Glutamatergic neuron (in vitro differentiated cells): ENCODE data around the gene ADAMTS17. TPM values are rescaled to one million over a fixed set of nuclear protein-coding genes. Genes with fewer than 3 reads are reported as not detected.

ENCODE experiments used
- DNase-seq: peaks from one replicate; pipeline ENCODE4 v3.0.0; 2022
- H3K27ac Mint-ChIP-seq: one replicate; pipeline ENCODE4 v1.8.0; 2020; ENCODE audit warnings: mild to moderate bottlenecking, mixed read lengths, inconsistent platforms; ENCODE audit not compliant: unreplicated experiment
- H3K27me3 Mint-ChIP-seq: one replicate; pipeline ENCODE4 v1.8.0; 2020; ENCODE audit warnings: mild to moderate bottlenecking, moderate library complexity, mixed read lengths, inconsistent platforms; ENCODE audit not compliant: unreplicated experiment
- H3K36me3 Mint-ChIP-seq: one replicate; pipeline ENCODE4 v1.8.0; 2020; ENCODE audit warnings: mild to moderate bottlenecking, mixed read lengths, inconsistent platforms; ENCODE audit not compliant: unreplicated experiment
- H3K4me1 Mint-ChIP-seq: one replicate; pipeline ENCODE4 v1.8.0; 2020; ENCODE audit warnings: mild to moderate bottlenecking, low read depth, mixed read lengths, inconsistent platforms; ENCODE audit not compliant: unreplicated experiment
- H3K4me3 Mint-ChIP-seq: one replicate; pipeline ENCODE4 v1.8.0; 2020; ENCODE audit warnings: mild to moderate bottlenecking, mixed read lengths, inconsistent platforms; ENCODE audit not compliant: unreplicated experiment
- H3K9me3 Mint-ChIP-seq: one replicate; pipeline ENCODE4 v1.8.0; 2020; ENCODE audit warnings: mild to moderate bottlenecking, moderate library complexity, mixed read lengths, inconsistent platforms; ENCODE audit not compliant: unreplicated experiment
- total RNA-seq: library from RNA; stranded (reverse); fragmentation: NEBNext Ultra II Directional; extraction: Animal tissue kit (Norgen Biotek cat#: 25700); gene quantifications from one replicate; pipeline ENCODE4 v1.2.1, GENCODE V29; 2021; ENCODE audit not compliant: unreplicated experiment
- TF ChIP-seq, protein P1 (sequence below): fragments of 200-600 bp; sonication (generic); IDR thresholded peaks from one replicate; pipeline ENCODE4 v1.5.0; 2021; ENCODE audit not compliant: partially characterized antibody, unreplicated experiment

ADAMTS17 gene
- total RNA-seq, 1 donor from 2014 or later = 6.8 TPM

GRCh38 chr15:99956022-99956775 lies 385.6 kb downstream of the ADAMTS17 start:
- DNase-seq = no peak
- Mint-ChIP-seq H3K4me3 (no peak overlapping the region), H3K27ac (no peak overlapping the region), H3K4me1 (peaks cover 2% of the 10 kb centered on the region), H3K36me3 (peaks cover 9% of the 10 kb centered on the region), H3K9me3 (peaks cover 5% of the 10 kb centered on the region), H3K27me3 (peaks cover 4% of the 10 kb centered on the region)
- TF ChIP-seq, protein P1, sequence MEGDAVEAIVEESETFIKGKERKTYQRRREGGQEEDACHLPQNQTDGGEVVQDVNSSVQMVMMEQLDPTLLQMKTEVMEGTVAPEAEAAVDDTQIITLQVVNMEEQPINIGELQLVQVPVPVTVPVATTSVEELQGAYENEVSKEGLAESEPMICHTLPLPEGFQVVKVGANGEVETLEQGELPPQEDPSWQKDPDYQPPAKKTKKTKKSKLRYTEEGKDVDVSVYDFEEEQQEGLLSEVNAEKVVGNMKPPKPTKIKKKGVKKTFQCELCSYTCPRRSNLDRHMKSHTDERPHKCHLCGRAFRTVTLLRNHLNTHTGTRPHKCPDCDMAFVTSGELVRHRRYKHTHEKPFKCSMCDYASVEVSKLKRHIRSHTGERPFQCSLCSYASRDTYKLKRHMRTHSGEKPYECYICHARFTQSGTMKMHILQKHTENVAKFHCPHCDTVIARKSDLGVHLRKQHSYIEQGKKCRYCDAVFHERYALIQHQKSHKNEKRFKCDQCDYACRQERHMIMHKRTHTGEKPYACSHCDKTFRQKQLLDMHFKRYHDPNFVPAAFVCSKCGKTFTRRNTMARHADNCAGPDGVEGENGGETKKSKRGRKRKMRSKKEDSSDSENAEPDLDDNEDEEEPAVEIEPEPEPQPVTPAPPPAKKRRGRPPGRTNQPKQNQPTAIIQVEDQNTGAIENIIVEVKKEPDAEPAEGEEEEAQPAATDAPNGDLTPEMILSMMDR = no peak

DNA sequence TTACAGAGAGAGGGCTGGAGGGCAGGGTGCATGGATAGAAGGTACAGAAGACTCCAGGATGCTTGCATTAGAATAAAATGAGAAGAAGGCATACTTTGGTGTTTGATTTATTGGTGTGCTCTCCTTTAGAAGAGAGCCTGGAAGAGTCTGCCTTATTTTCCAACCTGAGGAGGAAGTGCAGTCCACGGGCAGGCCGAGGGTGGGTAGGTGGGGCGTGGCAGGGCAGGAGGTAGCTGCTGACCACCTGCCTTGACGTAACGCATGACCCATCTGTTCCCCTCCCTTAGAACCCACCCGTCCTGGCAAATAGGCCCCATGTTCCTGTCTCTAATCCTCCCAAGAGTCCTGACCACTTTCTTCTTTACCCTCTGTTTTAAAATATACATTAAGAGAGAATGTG lies 386.2 kb downstream of the ADAMTS17 start:
- H3K9me3 Mint-ChIP-seq = peaks cover 5% of the 10 kb centered on the region
- H3K27me3 Mint-ChIP-seq = peaks cover 4% of the 10 kb centered on the region
- H3K4me3 Mint-ChIP-seq = no peak overlapping the region
- TF ChIP-seq, protein P1 = no peak
- H3K27ac Mint-ChIP-seq = no peak overlapping the region
- DNase-seq = no peak
- peaks cover 9% of the 10 kb centered on the region for H3K36me3 Mint-ChIP-seq
- peaks cover 2% of the 10 kb centered on the region for H3K4me1 Mint-ChIP-seq

- Mint-ChIP-seq H3K27ac (no peak overlapping the region), H3K27me3 (peaks cover 4% of the 10 kb centered on the region), H3K36me3 (peaks cover 9% of the 10 kb centered on the region), H3K4me3 (no peak overlapping the region), H3K4me1 (peaks cover 2% of the 10 kb centered on the region), H3K9me3 (peaks cover 5% of the 10 kb centered on the region)
- DNase-seq = no peak
- TF ChIP-seq, protein P1 = no peak
These were observed 386.6 kb downstream of the ADAMTS17 start for GRCh38 chr15:99955181-99955525.

DNA sequence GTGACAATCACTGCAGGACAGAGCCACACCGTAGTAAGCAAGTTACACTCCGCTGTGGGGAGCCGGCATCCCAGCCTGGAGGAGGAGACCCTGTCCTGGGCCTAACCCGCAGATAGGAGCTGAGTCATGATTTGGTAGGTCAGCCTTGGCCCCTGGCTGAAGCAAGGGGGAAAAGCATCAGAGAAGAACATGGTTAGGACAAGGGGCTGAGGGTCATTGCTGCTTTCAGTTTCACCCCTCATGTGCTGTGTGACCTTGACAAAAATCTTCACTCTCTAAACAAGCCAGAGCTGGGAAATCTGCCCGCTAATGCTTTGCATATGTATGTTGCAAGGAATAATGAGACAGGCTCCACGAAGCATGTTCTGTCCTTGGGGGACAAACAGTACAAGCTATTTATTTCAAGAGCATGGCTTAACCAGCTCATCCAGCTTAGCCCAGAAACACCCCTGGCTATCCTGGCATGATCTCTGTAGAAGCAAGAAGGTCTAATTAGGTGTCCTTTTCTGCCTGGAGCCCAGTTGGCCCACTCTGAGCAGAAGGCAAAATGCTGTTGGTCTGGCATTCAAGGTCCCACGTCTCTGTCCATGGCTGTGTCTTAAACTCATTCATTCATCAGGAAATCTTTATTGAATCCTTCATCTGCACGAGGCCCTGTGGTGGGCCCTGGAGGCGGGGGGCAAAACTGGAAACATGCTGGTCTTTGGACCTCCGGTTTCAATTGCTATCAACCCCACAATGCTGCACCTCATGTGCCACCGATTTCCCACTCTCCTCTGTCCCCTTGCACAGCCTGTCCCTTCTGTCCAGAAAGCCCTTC lies 387.2 kb downstream of the ADAMTS17 start:
- DNase-seq = no peak
- TF ChIP-seq, protein P1 = no peak
- H3K36me3 Mint-ChIP-seq = peaks cover 9% of the 10 kb centered on the region
- peaks cover 2% of the 10 kb centered on the region for H3K4me1 Mint-ChIP-seq
- no peak overlapping the region for H3K4me3 Mint-ChIP-seq
- peaks cover 4% of the 10 kb centered on the region for H3K27me3 Mint-ChIP-seq
- H3K9me3 Mint-ChIP-seq = peaks cover 5% of the 10 kb centered on the region
- no peak overlapping the region for H3K27ac Mint-ChIP-seq

DNA sequence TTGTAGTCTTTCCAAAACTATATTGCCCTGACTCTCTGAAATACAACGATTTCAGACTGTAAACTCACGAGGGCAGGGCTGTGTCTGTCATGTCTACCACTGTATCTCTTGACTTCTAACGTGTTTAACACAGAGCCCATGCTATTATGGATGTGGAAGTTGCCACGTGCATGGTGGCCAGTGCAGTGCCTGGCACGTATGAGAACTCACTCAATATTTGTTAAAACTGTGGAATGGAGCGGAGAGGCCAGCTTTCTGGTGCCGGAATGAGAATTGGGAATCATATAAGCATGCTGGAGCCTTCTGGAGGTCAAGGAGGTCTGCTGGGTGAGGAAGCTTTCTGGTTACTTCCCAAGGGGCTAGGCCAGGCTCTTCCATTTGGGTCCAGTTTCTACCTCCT lies 387.9 kb downstream of the ADAMTS17 start:
- TF ChIP-seq, protein P1 = no peak
- Mint-ChIP-seq H3K4me1 (peaks cover 2% of the 10 kb centered on the region), H3K9me3 (peaks cover 5% of the 10 kb centered on the region), H3K36me3 (peaks cover 9% of the 10 kb centered on the region), H3K27ac (no peak overlapping the region), H3K27me3 (peaks cover 4% of the 10 kb centered on the region), H3K4me3 (no peak overlapping the region)
- no peak for DNase-seq
